DND-41 (cell line): Measurements from ENCODE around the gene FOXJ3.

Experiments used
- EZH2 ChIP-seq: IDR thresholded peaks from 3 replicates; pipeline ENCODE4 v1.6.1; 2012; ENCODE audit warnings: borderline replicate concordance, low read depth, mild to moderate bottlenecking, moderate library complexity, low read length, inconsistent platforms; ENCODE audit not compliant: severe bottlenecking
- TF ChIP-seq, protein P1 (sequence below): IDR thresholded peaks from 2 replicates; pipeline ENCODE4 v1.5.1; 2012; ENCODE audit warnings: borderline replicate concordance, low read length, moderate library complexity, mild to moderate bottlenecking; ENCODE audit not compliant: poor library complexity, severe bottlenecking; ENCODE audit errors: extremely low read depth

GRCh38 chr1:42325014-42325402, 10.0 kb downstream of the FOXJ3 start:
- no peak for TF ChIP-seq EZH2
- TF ChIP-seq, protein P1, sequence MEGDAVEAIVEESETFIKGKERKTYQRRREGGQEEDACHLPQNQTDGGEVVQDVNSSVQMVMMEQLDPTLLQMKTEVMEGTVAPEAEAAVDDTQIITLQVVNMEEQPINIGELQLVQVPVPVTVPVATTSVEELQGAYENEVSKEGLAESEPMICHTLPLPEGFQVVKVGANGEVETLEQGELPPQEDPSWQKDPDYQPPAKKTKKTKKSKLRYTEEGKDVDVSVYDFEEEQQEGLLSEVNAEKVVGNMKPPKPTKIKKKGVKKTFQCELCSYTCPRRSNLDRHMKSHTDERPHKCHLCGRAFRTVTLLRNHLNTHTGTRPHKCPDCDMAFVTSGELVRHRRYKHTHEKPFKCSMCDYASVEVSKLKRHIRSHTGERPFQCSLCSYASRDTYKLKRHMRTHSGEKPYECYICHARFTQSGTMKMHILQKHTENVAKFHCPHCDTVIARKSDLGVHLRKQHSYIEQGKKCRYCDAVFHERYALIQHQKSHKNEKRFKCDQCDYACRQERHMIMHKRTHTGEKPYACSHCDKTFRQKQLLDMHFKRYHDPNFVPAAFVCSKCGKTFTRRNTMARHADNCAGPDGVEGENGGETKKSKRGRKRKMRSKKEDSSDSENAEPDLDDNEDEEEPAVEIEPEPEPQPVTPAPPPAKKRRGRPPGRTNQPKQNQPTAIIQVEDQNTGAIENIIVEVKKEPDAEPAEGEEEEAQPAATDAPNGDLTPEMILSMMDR, result no peak
